OCI-LY3 (cell line): Measurements from ENCODE around the gene IL22.

Source experiments
- CTCF ChIP-seq: fragments of 200-600, 300-600 bp; sonication (generic); IDR thresholded peaks from 2 replicates; pipeline ENCODE4 v1.5.1; 2014; ENCODE audit warnings: antibody characterized with exemption, low read length, low read depth
- EZH2phosphoT487 ChIP-seq: fragments of 200-600 bp; shearing (Covaris generic); IDR thresholded peaks from 2 replicates; pipeline ENCODE4 v1.6.1; 2018; ENCODE audit warnings: antibody characterized with exemption, mixed run types, low read depth

DNA sequence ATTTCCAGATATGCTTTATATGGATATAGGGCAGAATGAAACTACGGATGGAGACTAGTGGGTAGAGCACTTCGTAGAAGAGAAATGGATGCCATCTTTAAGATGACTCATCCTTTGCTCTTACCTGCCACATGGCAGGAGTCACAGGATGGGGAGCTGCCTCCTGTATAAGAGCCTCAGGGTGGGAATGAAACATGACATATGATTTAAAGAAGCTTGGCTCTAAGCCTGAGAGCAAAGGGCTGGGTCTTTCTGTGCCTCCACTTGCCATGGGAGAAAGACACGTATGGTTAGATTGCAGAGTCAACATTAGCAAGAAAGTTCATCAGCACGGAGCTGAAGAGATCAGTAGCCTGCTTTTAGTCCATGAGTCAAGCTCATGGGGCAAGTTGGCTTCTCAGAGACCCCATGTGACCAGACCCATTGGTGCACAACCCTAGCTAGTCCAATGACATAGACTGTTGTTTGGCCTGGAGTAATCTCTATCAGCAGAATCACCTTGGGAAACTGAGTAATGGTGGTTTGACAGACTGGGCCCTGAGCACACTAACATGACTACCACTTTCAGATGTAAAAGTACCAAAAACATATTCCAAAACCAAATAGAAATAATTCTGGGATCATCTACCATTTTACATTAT, 38.1 kb upstream of the IL22 start:
- no peak for TF ChIP-seq CTCF
- TF ChIP-seq EZH2phosphoT487: no peak
